DND-41 (cell line): ENCODE measurements around the gene SRPK2.
"Not testable (repeated sequence)": the region's sequence is repeated elsewhere in the genome, so short reads cannot be mapped to it uniquely, and the experiment has no call there.

Experiments used
- ATAC-seq: fragments of 200-7000 bp; cut with Tn5 transposase; 3 replicates; pipeline ENCODE4 v1.9.1; 2021; ENCODE audit warnings: low read depth; ENCODE audit not compliant: insufficient read depth
- DNase-seq: peaks from one replicate; pipeline ENCODE4 v3.0.0-alpha.2; 2020
- H2AFZ ChIP-seq: 2 replicates; pipeline ENCODE4 v1.6.0; 2012; ENCODE audit warnings: low read depth, low read length
- H3K27ac ChIP-seq: 2 replicates; pipeline ENCODE4 v1.5.1; 2012; ENCODE audit warnings: low read length, inconsistent platforms
- H3K27me3 ChIP-seq: fragments of 200-600 bp; sonication (generic); 2 replicates; pipeline ENCODE4 v1.6.0; 2012; ENCODE audit warnings: low read length, mild to moderate bottlenecking, inconsistent platforms; ENCODE audit not compliant: insufficient read depth, poor library complexity
- H3K36me3 ChIP-seq: 2 replicates; pipeline ENCODE4 v1.5.1; 2012; ENCODE audit warnings: low read length, inconsistent platforms; ENCODE audit not compliant: insufficient read depth
- H3K4me1 ChIP-seq: 2 replicates; pipeline ENCODE4 v1.5.1; 2012; ENCODE audit warnings: mild to moderate bottlenecking, low read length; ENCODE audit not compliant: insufficient read depth
- H3K4me2 ChIP-seq: 2 replicates; pipeline ENCODE4 v1.6.0; 2012; ENCODE audit warnings: mild to moderate bottlenecking, moderate library complexity, low read length, inconsistent platforms; ENCODE audit not compliant: insufficient read depth
- H3K4me3 ChIP-seq, 2 experiments: fragments of 200-600 bp in 1 of 2; shearing (Covaris generic) in 1 of 2; 2 replicates each; pipeline ENCODE4 v1.5.1; 2012 to 2016; ENCODE audit warnings: inconsistent platforms in 2 of 2, low read length in 2 of 2, mild to moderate bottlenecking in 2 of 2, low read depth in 1 of 2, moderate library complexity in 1 of 2
- H3K79me2 ChIP-seq: 2 replicates; pipeline ENCODE4 v1.6.0; 2012; ENCODE audit warnings: low read length, inconsistent platforms; ENCODE audit not compliant: insufficient read depth
- H3K9ac ChIP-seq: 2 replicates; pipeline ENCODE4 v1.6.0; 2012; ENCODE audit warnings: low read depth, mild to moderate bottlenecking, inconsistent platforms, low read length, moderate library complexity
- H3K9me3 ChIP-seq: 2 replicates; pipeline ENCODE4 v1.5.1; 2012; ENCODE audit warnings: low read length, moderate library complexity, mild to moderate bottlenecking, inconsistent platforms; ENCODE audit not compliant: insufficient read depth, severe bottlenecking
- H4K20me1 ChIP-seq: 2 replicates; pipeline ENCODE4 v1.6.0; 2012; ENCODE audit warnings: low read length; ENCODE audit not compliant: insufficient read depth
- CTCF ChIP-seq: IDR thresholded peaks from 2 replicates; pipeline ENCODE4 v1.5.1; 2012; ENCODE audit warnings: borderline replicate concordance, low read length, moderate library complexity, mild to moderate bottlenecking; ENCODE audit not compliant: poor library complexity, severe bottlenecking; ENCODE audit errors: extremely low read depth
- EZH2 ChIP-seq: IDR thresholded peaks from 3 replicates; pipeline ENCODE4 v1.6.1; 2012; ENCODE audit warnings: borderline replicate concordance, low read depth, mild to moderate bottlenecking, moderate library complexity, low read length, inconsistent platforms; ENCODE audit not compliant: severe bottlenecking

SRPK2 gene

GRCh38 chr7:105195891-105196290 lies 192.8 kb downstream of the SRPK2 start:
- H3K79me2 ChIP-seq: peaks cover 100% of the 10 kb centered on the region
- no peak overlapping the region for H3K9ac ChIP-seq
- ATAC-seq (no peak), DNase-seq (no peak)
- H4K20me1 ChIP-seq: peaks cover 90% of the 10 kb centered on the region
- no peak overlapping the region for H2AFZ ChIP-seq
- no peak overlapping the region for H3K27ac ChIP-seq
- no peaks in the 10 kb centered on the region for H3K9me3 ChIP-seq
- no peak for TF ChIP-seq EZH2
- TF ChIP-seq CTCF: no peak
- no peaks in the 10 kb centered on the region for H3K27me3 ChIP-seq
- no peak overlapping the region for H3K4me2 ChIP-seq
- H3K36me3 ChIP-seq: peaks cover 92% of the 10 kb centered on the region
- no peaks in the 10 kb centered on the region; the same call in 1 of the 2 replicates for H3K4me1 ChIP-seq
- H3K4me3 ChIP-seq: no peak overlapping the region

GRCh38 chr7:105194959-105195358 lies 193.8 kb downstream of the SRPK2 start:
- Histone ChIP-seq H4K20me1 (peaks cover 90% of the 10 kb centered on the region), H3K79me2 (peaks cover 100% of the 10 kb centered on the region), H3K36me3 (peaks cover 91% of the 10 kb centered on the region)
- not testable (repeated sequence) for H3K4me2 ChIP-seq, H3K9ac ChIP-seq, H3K27me3 ChIP-seq, H3K4me3 ChIP-seq, H2AFZ ChIP-seq, H3K27ac ChIP-seq, DNase-seq, H3K9me3 ChIP-seq, H3K4me1 ChIP-seq, ATAC-seq

GRCh38 chr7:105191331-105191730 lies 197.4 kb downstream of the SRPK2 start:
- H3K27ac ChIP-seq: no peak overlapping the region
- H3K4me1 ChIP-seq: peaks cover 4% of the 10 kb centered on the region; the same call in 1 of the 2 replicates
- H3K9ac ChIP-seq: no peak overlapping the region
- no peak overlapping the region for H3K4me3 ChIP-seq
- no peaks in the 10 kb centered on the region for H3K9me3 ChIP-seq
- H3K79me2 ChIP-seq: peaks cover 100% of the 10 kb centered on the region
- peaks cover 86% of the 10 kb centered on the region for H4K20me1 ChIP-seq
- H2AFZ ChIP-seq: no peak overlapping the region
- ATAC-seq: no peak
- no peak for DNase-seq
- TF ChIP-seq EZH2 (no peak), CTCF (no peak)
- H3K4me2 ChIP-seq: no peak overlapping the region
- peaks cover 88% of the 10 kb centered on the region for H3K36me3 ChIP-seq
- no peaks in the 10 kb centered on the region for H3K27me3 ChIP-seq

- DNase-seq: no peak
- no peak overlapping the region for H3K27ac ChIP-seq
- peaks cover 100% of the 10 kb centered on the region for H3K79me2 ChIP-seq
- H3K4me3 ChIP-seq: no peak overlapping the region
- H2AFZ ChIP-seq: no peak overlapping the region
- H3K9me3 ChIP-seq: no peaks in the 10 kb centered on the region
- ATAC-seq: no peak
- H3K36me3 ChIP-seq: peaks cover 77% of the 10 kb centered on the region
- TF ChIP-seq EZH2 (no peak), CTCF (no peak)
- no peak overlapping the region for H3K9ac ChIP-seq
- H4K20me1 ChIP-seq: peaks cover 76% of the 10 kb centered on the region
- H3K4me1 ChIP-seq: peaks cover 4% of the 10 kb centered on the region; the same call in 1 of the 2 replicates
- H3K4me2 ChIP-seq: no peak overlapping the region
- H3K27me3 ChIP-seq: no peaks in the 10 kb centered on the region
Measured at GRCh38 chr7:105189859-105190492, 198.7 kb downstream of the SRPK2 start.
